H9 (cell line): Measurements from ENCODE around the gene RBM5. TPM values are rescaled to one million over a fixed set of nuclear protein-coding genes. Genes with fewer than 3 reads are reported as not detected.
A peak's percentile ranks its signal among the peaks of the same experiment; 100 is the strongest.

Source experiments
- DNase-seq: peaks from one replicate; pipeline ENCODE4 v3.0.0-alpha.2; 2017
- H2AFZ ChIP-seq: one replicate; pipeline ENCODE4 v1.6.1; 2013; ENCODE audit warnings: mild to moderate bottlenecking, low read length, control low read depth, moderate library complexity
- H2AK5ac ChIP-seq: 2 replicates; pipeline ENCODE4 v1.6.1; 2013; ENCODE audit warnings: low read length, control low read depth, mixed read lengths; ENCODE audit not compliant: insufficient read length
- H2BK120ac ChIP-seq: one replicate; pipeline ENCODE4 v1.6.1; 2013; ENCODE audit warnings: low read depth, mild to moderate bottlenecking, low read length, control low read depth, inconsistent platforms; ENCODE audit not compliant: poor library complexity, severe bottlenecking
- H2BK12ac ChIP-seq: 2 replicates; pipeline ENCODE4 v1.6.1; 2013; ENCODE audit warnings: low read length, control low read depth, mixed read lengths, low read depth; ENCODE audit not compliant: insufficient read length
- H2BK15ac ChIP-seq: 2 replicates; pipeline ENCODE4 v1.6.1; 2013; ENCODE audit warnings: low read depth, low read length, control low read depth
- H2BK20ac ChIP-seq: one replicate; pipeline ENCODE4 v1.6.1; 2013; ENCODE audit warnings: low read depth, mild to moderate bottlenecking, low read length, control low read depth, inconsistent platforms; ENCODE audit not compliant: poor library complexity, severe bottlenecking
- H2BK5ac ChIP-seq: 2 replicates; pipeline ENCODE4 v1.6.1; 2013; ENCODE audit warnings: low read length, control low read depth, mixed read lengths; ENCODE audit not compliant: insufficient read length
- H3K14ac ChIP-seq: 2 replicates; pipeline ENCODE4 v1.6.1; 2013; ENCODE audit warnings: low read length, control low read depth; ENCODE audit not compliant: insufficient read depth
- H3K18ac ChIP-seq: 2 replicates; pipeline ENCODE4 v1.6.1; 2013; ENCODE audit warnings: low read depth, mild to moderate bottlenecking, mixed read lengths, low read length, control low read depth; ENCODE audit not compliant: insufficient read length
- H3K23ac ChIP-seq: 2 replicates; pipeline ENCODE4 v1.6.1; 2013; ENCODE audit warnings: low read length, control low read depth, mixed read lengths, low read depth; ENCODE audit not compliant: insufficient read length
- H3K23me2 ChIP-seq: 2 replicates; pipeline ENCODE4 v1.6.1; 2013; ENCODE audit warnings: low read depth, mild to moderate bottlenecking, mixed read lengths, low read length, control low read depth; ENCODE audit not compliant: insufficient read length, poor library complexity, severe bottlenecking
- H3K27ac ChIP-seq: 2 replicates; pipeline ENCODE4 v1.5.1; 2013; ENCODE audit warnings: low read length, control low read depth, mixed read lengths, low read depth; ENCODE audit not compliant: insufficient read length
- H3K27me3 ChIP-seq: 2 replicates; pipeline ENCODE4 v1.6.1; 2013; ENCODE audit warnings: low read length, control low read depth, inconsistent platforms; ENCODE audit not compliant: insufficient read depth
- H3K4ac ChIP-seq: 2 replicates; pipeline ENCODE4 v1.6.1; 2013; ENCODE audit warnings: low read depth, mild to moderate bottlenecking, control low read depth, inconsistent platforms, low read length, moderate library complexity
- H3K4me1 ChIP-seq: 2 replicates; pipeline ENCODE4 v1.6.1; 2013; ENCODE audit warnings: low read length, control low read depth, inconsistent platforms; ENCODE audit not compliant: insufficient read depth
- H3K4me2 ChIP-seq: 2 replicates; pipeline ENCODE4 v1.6.1; 2013; ENCODE audit warnings: low read length, control low read depth, mixed read lengths; ENCODE audit not compliant: insufficient read length, insufficient read depth
- H3K56ac ChIP-seq: 2 replicates; pipeline ENCODE4 v1.6.1; 2013; ENCODE audit warnings: low read depth, mild to moderate bottlenecking, mixed read lengths, low read length, control low read depth; ENCODE audit not compliant: insufficient read length
- H3K79me1 ChIP-seq: 2 replicates; pipeline ENCODE4 v1.6.1; 2013; ENCODE audit warnings: low read depth, mild to moderate bottlenecking, moderate library complexity, low read length, control low read depth, inconsistent platforms; ENCODE audit not compliant: insufficient read depth, poor library complexity, severe bottlenecking
- H3K79me2 ChIP-seq: 2 replicates; pipeline ENCODE4 v1.6.1; 2013; ENCODE audit warnings: low read length, control low read depth, inconsistent platforms; ENCODE audit not compliant: insufficient read depth
- H3K9ac ChIP-seq: 2 replicates; pipeline ENCODE4 v1.6.1; 2013; ENCODE audit warnings: low read length, control low read depth, mixed read lengths; ENCODE audit not compliant: insufficient read length; ENCODE audit errors: extremely low read depth
- H3K9me3 ChIP-seq: one replicate; pipeline ENCODE4 v1.6.1; 2013; ENCODE audit warnings: low read depth, low read length, inconsistent platforms; ENCODE audit not compliant: control insufficient read depth
- H3T11ph ChIP-seq: one replicate; pipeline ENCODE4 v1.6.1; 2013; ENCODE audit warnings: mild to moderate bottlenecking, low read length, control low read depth, inconsistent platforms
- H4K20me1 ChIP-seq: one replicate; pipeline ENCODE4 v1.6.1; 2013; ENCODE audit not compliant: control insufficient read depth, insufficient read length, insufficient read depth
- H4K5ac ChIP-seq: 2 replicates; pipeline ENCODE4 v1.6.1; 2013; ENCODE audit warnings: low read depth, mild to moderate bottlenecking, mixed read lengths, low read length, control low read depth; ENCODE audit not compliant: insufficient read length
- H4K8ac ChIP-seq: replicated peaks from 2 replicates; pipeline ENCODE4 v1.6.1; 2013; ENCODE audit warnings: low read length, control low read depth, mixed read lengths, low read depth; ENCODE audit not compliant: insufficient read length
- H4K91ac ChIP-seq: 2 replicates; pipeline ENCODE4 v1.6.1; 2013; ENCODE audit warnings: low read depth, mild to moderate bottlenecking, moderate library complexity, mixed read lengths, low read length, control low read depth; ENCODE audit not compliant: insufficient read length
- H3K27ac Mint-ChIP-seq, 3 experiments: 2 replicates in 2 of 3; 3 replicates in 1 of 3; pipeline ENCODE4 v1.8.0; 2020 to 2021; ENCODE audit warnings: mixed read lengths in 3 of 3, mild to moderate bottlenecking in 1 of 3, moderate library complexity in 1 of 3
- H3K27me3 Mint-ChIP-seq: 2 replicates; pipeline ENCODE4 v1.8.0; 2021; ENCODE audit warnings: low read depth, mild to moderate bottlenecking, moderate library complexity, mixed read lengths
- H3K36me3 Mint-ChIP-seq, 3 experiments: 2 replicates in 2 of 3; 3 replicates in 1 of 3; pipeline ENCODE4 v1.8.0; 2020 to 2021; ENCODE audit warnings: low read depth in 3 of 3, mixed read lengths in 3 of 3; ENCODE audit not compliant: insufficient read depth in 1 of 3
- H3K4me1 Mint-ChIP-seq, 2 experiments: 2 replicates each; pipeline ENCODE4 v1.8.0; 2020; ENCODE audit warnings: mixed read lengths in 2 of 2
- H3K4me3 Mint-ChIP-seq, 2 experiments: 2 replicates in 1 of 2; 3 replicates in 1 of 2; pipeline ENCODE4 v1.8.0; 2020 to 2021; ENCODE audit warnings: mild to moderate bottlenecking in 2 of 2, mixed read lengths in 2 of 2, moderate library complexity in 1 of 2
- H3K9me3 Mint-ChIP-seq, 2 experiments: 2 replicates in 1 of 2; 3 replicates in 1 of 2; pipeline ENCODE4 v1.8.0; 2020; ENCODE audit warnings: mild to moderate bottlenecking in 2 of 2, mixed read lengths in 2 of 2, moderate library complexity in 1 of 2
- total RNA-seq: library from RNA; stranded (reverse); gene quantifications from 2 replicates; pipeline ENCODE4 v1.2.1, GENCODE V29; 2021
- TF ChIP-seq, protein P1 (sequence below): fragments of 200-600 bp; sonication (generic); conservative IDR thresholded peaks from 3 replicates; pipeline ENCODE4 v1.8.0; 2021; ENCODE audit warnings: antibody characterized with exemption, mild to moderate bottlenecking

RBM5 gene
- total RNA-seq, 1 experiment from 2014 or later, result 123 TPM

DNA sequence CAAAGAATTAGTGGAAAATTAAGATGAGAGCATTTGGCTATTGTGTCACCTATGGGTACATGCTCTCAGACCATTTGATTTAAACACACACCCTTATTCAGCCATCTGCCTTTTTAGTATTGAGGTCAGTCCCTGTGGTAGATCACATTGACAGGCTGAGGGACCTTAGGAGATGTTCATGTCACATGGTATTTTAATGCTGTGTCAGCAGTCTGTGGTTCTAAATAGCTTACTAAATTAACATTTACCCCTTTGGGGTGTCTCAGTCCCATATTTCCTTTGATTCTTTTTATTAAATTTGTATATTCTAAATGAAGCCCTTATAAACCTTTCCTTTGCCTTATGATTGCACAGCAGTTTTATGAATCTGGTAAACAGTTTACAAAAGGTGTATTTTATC is 2.3 kb downstream of the RBM5 start:
- Histone ChIP-seq H4K8ac (no peak overlapping the region), H3K23me2 (no peaks in the 10 kb centered on the region), H2BK5ac (no peak overlapping the region), H3K4me1 (no peaks in the 10 kb centered on the region; the same call in 1 of the 2 replicates), H2BK15ac (no peak overlapping the region), H3K23ac (no peak overlapping the region), H3K4me2 (no peak overlapping the region), H2BK12ac (no peak overlapping the region), H3K4ac (no peak overlapping the region), H2AFZ (no peak overlapping the region), H2BK20ac (no peak overlapping the region), H3K14ac (no peak overlapping the region), H4K20me1 (no peaks in the 10 kb centered on the region), H3K27ac (no peak overlapping the region), H2AK5ac (no peak overlapping the region), H3K79me1 (peaks cover 5% of the 10 kb centered on the region), H3K9me3 (no peaks in the 10 kb centered on the region), H3K27me3 (no peaks in the 10 kb centered on the region), H3K79me2 (peaks cover 4% of the 10 kb centered on the region; the same call in 1 of the 2 replicates), H3K56ac (no peak overlapping the region), H4K91ac (no peak overlapping the region), H3T11ph (no peak overlapping the region), H2BK120ac (no peak overlapping the region), H4K5ac (no peak overlapping the region), H3K9ac (no peak overlapping the region), H3K18ac (no peak overlapping the region)
- Mint-ChIP-seq H3K4me3 (peak overlapping the region in 1 of 2 experiments; percentile 99; a peak in 2 of 5 replicates), H3K27me3 (no peaks in the 10 kb centered on the region), H3K36me3 (peaks cover 41 to 60% (median 56%) of the 10 kb centered on the region in 3 experiments; a peak in 6 of 7 replicates), H3K4me1 (peaks cover 8 to 9% of the 10 kb centered on the region in 2 experiments), H3K27ac (0 out of 7 replicates have a peak overlapping the region, but pooled peaks of 1 of the 3 experiments have one; percentile 63), H3K9me3 (peaks cover 2 to 4% of the 10 kb centered on the region in 2 experiments; a peak in 4 of 5 replicates)
- DNase-seq, result no peak
- TF ChIP-seq, protein P1, sequence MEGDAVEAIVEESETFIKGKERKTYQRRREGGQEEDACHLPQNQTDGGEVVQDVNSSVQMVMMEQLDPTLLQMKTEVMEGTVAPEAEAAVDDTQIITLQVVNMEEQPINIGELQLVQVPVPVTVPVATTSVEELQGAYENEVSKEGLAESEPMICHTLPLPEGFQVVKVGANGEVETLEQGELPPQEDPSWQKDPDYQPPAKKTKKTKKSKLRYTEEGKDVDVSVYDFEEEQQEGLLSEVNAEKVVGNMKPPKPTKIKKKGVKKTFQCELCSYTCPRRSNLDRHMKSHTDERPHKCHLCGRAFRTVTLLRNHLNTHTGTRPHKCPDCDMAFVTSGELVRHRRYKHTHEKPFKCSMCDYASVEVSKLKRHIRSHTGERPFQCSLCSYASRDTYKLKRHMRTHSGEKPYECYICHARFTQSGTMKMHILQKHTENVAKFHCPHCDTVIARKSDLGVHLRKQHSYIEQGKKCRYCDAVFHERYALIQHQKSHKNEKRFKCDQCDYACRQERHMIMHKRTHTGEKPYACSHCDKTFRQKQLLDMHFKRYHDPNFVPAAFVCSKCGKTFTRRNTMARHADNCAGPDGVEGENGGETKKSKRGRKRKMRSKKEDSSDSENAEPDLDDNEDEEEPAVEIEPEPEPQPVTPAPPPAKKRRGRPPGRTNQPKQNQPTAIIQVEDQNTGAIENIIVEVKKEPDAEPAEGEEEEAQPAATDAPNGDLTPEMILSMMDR, result no peak
